H1 (cell line): Measurements from ENCODE around the gene NR2C2AP. TPM values are rescaled to one million over a fixed set of nuclear protein-coding genes. Genes with fewer than 3 reads are reported as not detected.

ENCODE experiments used
- CTCF ChIA-PET: fragments of 300-600 bp; sonication (Branson Sonifier 250); formaldehyde crosslinking; loops from one replicate; lab custom pipeline; 2021; ENCODE audit not compliant: partially characterized antibody; lab: Charles Lee
- POLR2A ChIA-PET: fragments of 300-600 bp; sonication (Branson Sonifier 250); formaldehyde crosslinking; loops from one replicate; lab custom pipeline; 2021; ENCODE audit warnings: inconsistent platforms; ENCODE audit not compliant: partially characterized antibody; lab: Charles Lee
- DNase-seq, 2 experiments: peaks; one replicate each; pipeline versions ENCODE4 v3.0.0 to v3.0.0-alpha.2; 2010 to 2022; ENCODE audit warnings: low spot score in 2 of 2, low read depth in 1 of 2, mixed read lengths in 1 of 2
- FAIRE-seq: peaks from 2 replicates; lab custom pipeline; 2011; peaks lifted over from hg19 to GRCh38; lab: Jason Lieb, UNC
- H2AFZ ChIP-seq: 2 replicates; pipeline ENCODE4 v1.8.1; 2012; ENCODE audit warnings: low read length, inconsistent platforms
- H2AK5ac ChIP-seq: 2 replicates; pipeline ENCODE4 v1.6.1; 2013; ENCODE audit warnings: low read depth, low read length
- H2BK120ac ChIP-seq: replicated peaks from 2 replicates; pipeline ENCODE3; 2013; ENCODE audit warnings: low read depth, low read length, inconsistent platforms
- H2BK12ac ChIP-seq: 2 replicates; pipeline ENCODE4 v1.6.1; 2013; ENCODE audit warnings: low read depth, low read length
- H2BK15ac ChIP-seq: 2 replicates; pipeline ENCODE4 v1.6.1; 2013; ENCODE audit warnings: low read length
- H2BK20ac ChIP-seq: 2 replicates; pipeline ENCODE4 v1.6.1; 2013; ENCODE audit warnings: low read length
- H2BK5ac ChIP-seq: 2 replicates; pipeline ENCODE4 v1.6.1; 2013; ENCODE audit warnings: low read depth, low read length
- H3K14ac ChIP-seq: 2 replicates; pipeline ENCODE4 v1.6.1; 2013; ENCODE audit warnings: inconsistent platforms; ENCODE audit not compliant: insufficient read length
- H3K18ac ChIP-seq: 2 replicates; pipeline ENCODE4 v1.6.1; 2013; ENCODE audit warnings: low read length; ENCODE audit errors: extremely low read depth
- H3K23ac ChIP-seq: 2 replicates; pipeline ENCODE4 v1.6.1; 2013; ENCODE audit warnings: inconsistent platforms; ENCODE audit not compliant: insufficient read length
- H3K23me2 ChIP-seq: 2 replicates; pipeline ENCODE4 v1.6.1; 2013; ENCODE audit warnings: low read depth, low read length
- H3K27ac ChIP-seq: 2 replicates; pipeline ENCODE4 v1.6.1; 2011; ENCODE audit warnings: low read depth, low read length, inconsistent platforms
- H3K27me3 ChIP-seq, 4 experiments: replicated peaks in 1 of 4; 1 replicate in 1 of 4; 2 replicates in 3 of 4; pipeline versions ENCODE4 v1.6.1 to v1.8.1; 2011 to 2013; ENCODE audit warnings: low read length in 3 of 4, mild to moderate bottlenecking in 3 of 4, inconsistent platforms in 2 of 4, mixed read lengths in 2 of 4, moderate library complexity in 1 of 4; ENCODE audit not compliant: control insufficient read depth in 3 of 4, insufficient read depth in 3 of 4; ENCODE audit errors: extremely low read depth in 1 of 4
- H3K36me3 ChIP-seq, 4 experiments: 2 replicates each; pipeline versions ENCODE4 v1.6.1 to v1.8.1; 2011 to 2013; ENCODE audit warnings: mild to moderate bottlenecking in 4 of 4, low read length in 3 of 4, moderate library complexity in 2 of 4, control low read depth in 1 of 4, inconsistent platforms in 1 of 4; ENCODE audit not compliant: insufficient read depth in 4 of 4, control insufficient read depth in 2 of 4
- H3K4ac ChIP-seq: replicated peaks from 2 replicates; pipeline ENCODE3; 2013; ENCODE audit warnings: low read length, low read depth, mixed read lengths, inconsistent platforms; ENCODE audit not compliant: insufficient read length
- H3K4me1 ChIP-seq, 4 experiments: replicated peaks in 1 of 4; 1 replicate in 1 of 4; 2 replicates in 3 of 4; pipeline versions ENCODE4 v1.6.1 to v1.8.1; 2011 to 2013; ENCODE audit warnings: low read length in 3 of 4, inconsistent platforms in 2 of 4, mixed read lengths in 1 of 4; ENCODE audit not compliant: insufficient read depth in 4 of 4, control insufficient read depth in 3 of 4
- H3K4me2 ChIP-seq, 2 experiments: 2 replicates each; pipeline versions ENCODE4 v1.6.1 to v1.8.1; 2011 to 2013; ENCODE audit warnings: low read depth in 2 of 2, low read length in 2 of 2, control low read depth in 1 of 2, inconsistent platforms in 1 of 2, mild to moderate bottlenecking in 1 of 2; ENCODE audit not compliant: insufficient read depth in 1 of 2
- H3K4me3 ChIP-seq, 4 experiments: fragments of 200-600, 300-600 bp in 1 of 4; sonication (generic), shearing (Covaris generic), sonication (Bioruptor Twin) in 1 of 4; 2 replicates each; pipeline versions ENCODE4 v1.5.1 to v1.8.1; 2011 to 2016; ENCODE audit warnings: low read length in 4 of 4, low read depth in 3 of 4, control low read depth in 2 of 4, inconsistent platforms in 2 of 4, mild to moderate bottlenecking in 2 of 4, mixed read lengths in 1 of 4, moderate library complexity in 1 of 4; ENCODE audit not compliant: insufficient read depth in 2 of 4; ENCODE audit errors: extremely low read depth in 1 of 4
- H3K56ac ChIP-seq: replicated peaks from 2 replicates; pipeline ENCODE3; 2013; ENCODE audit warnings: low read depth, mild to moderate bottlenecking, mixed read lengths, low read length, inconsistent platforms; ENCODE audit not compliant: insufficient read length
- H3K79me1 ChIP-seq: 2 replicates; pipeline ENCODE4 v1.6.1; 2013; ENCODE audit warnings: low read depth, low read length, control low read depth
- H3K79me2 ChIP-seq, 2 experiments: 2 replicates each; pipeline versions ENCODE4 v1.6.1 to v1.8.1; 2012 to 2013; ENCODE audit warnings: low read length in 2 of 2, mild to moderate bottlenecking in 2 of 2, inconsistent platforms in 1 of 2; ENCODE audit not compliant: insufficient read depth in 2 of 2, control insufficient read depth in 1 of 2
- H3K9ac ChIP-seq, 4 experiments: replicated peaks in 1 of 4; 1 replicate in 1 of 4; 2 replicates in 3 of 4; pipeline versions ENCODE4 v1.6.1 to v1.8.1; 2011 to 2013; ENCODE audit warnings: low read depth in 3 of 4, low read length in 3 of 4, control low read depth in 2 of 4, mild to moderate bottlenecking in 2 of 4, moderate library complexity in 2 of 4, inconsistent platforms in 1 of 4; ENCODE audit errors: extremely low read depth in 1 of 4
- H3K9me3 ChIP-seq, 2 experiments: 2 replicates each; pipeline versions ENCODE4 v1.6.1 to v1.8.1; 2012 to 2013; ENCODE audit warnings: mild to moderate bottlenecking in 2 of 2, moderate library complexity in 2 of 2, control low read depth in 1 of 2, inconsistent platforms in 1 of 2, low read depth in 1 of 2, low read length in 1 of 2, mixed read lengths in 1 of 2; ENCODE audit not compliant: insufficient read depth in 2 of 2
- H4K20me1 ChIP-seq, 2 experiments: replicated peaks in 1 of 2; 2 replicates each; pipeline versions ENCODE3 to v1.8.1; 2011 to 2013; ENCODE audit warnings: inconsistent platforms in 2 of 2, low read length in 2 of 2, mild to moderate bottlenecking in 1 of 2; ENCODE audit not compliant: insufficient read depth in 2 of 2, control insufficient read depth in 1 of 2
- H4K5ac ChIP-seq: 2 replicates; pipeline ENCODE4 v1.6.1; 2013; ENCODE audit warnings: low read length, low read depth, mixed read lengths, inconsistent platforms; ENCODE audit not compliant: insufficient read length
- H4K8ac ChIP-seq: 2 replicates; pipeline ENCODE4 v1.8.0; 2013; ENCODE audit warnings: mild to moderate bottlenecking, moderate library complexity, low read length, inconsistent platforms; ENCODE audit not compliant: insufficient read depth; ENCODE audit errors: extremely low read depth
- H4K91ac ChIP-seq: replicated peaks from 2 replicates; pipeline ENCODE3; 2013; ENCODE audit warnings: low read length, mixed read lengths, inconsistent platforms; ENCODE audit not compliant: insufficient read length
- CBX5 ChIP-seq: fragments of 300-800, 300-1000 bp; sonication (generic); IDR thresholded peaks from 2 replicates; pipeline ENCODE4 v1.7.1; 2016; ENCODE audit warnings: antibody characterized with exemption, low read length, low read depth
- CREB1 ChIP-seq: IDR thresholded peaks from 2 replicates; pipeline ENCODE4 v1.6.1; 2012; ENCODE audit warnings: inconsistent platforms
- JUND ChIP-seq: IDR thresholded peaks from 2 replicates; pipeline ENCODE4 v1.6.1; 2011; ENCODE audit warnings: mild to moderate bottlenecking, improper control_type of control experiment, low read length
- KDM4A ChIP-seq: IDR thresholded peaks from one replicate; pipeline ENCODE4 v1.7.1; 2012; ENCODE audit warnings: low read depth, mild to moderate bottlenecking, moderate library complexity, low read length, inconsistent platforms; ENCODE audit not compliant: severe bottlenecking
- KDM5A ChIP-seq: fragments of 200-600 bp; IDR thresholded peaks from 2 replicates; pipeline ENCODE4 v1.7.1; 2012; ENCODE audit warnings: mild to moderate bottlenecking, low read length, inconsistent platforms, mixed read lengths
- MAFK ChIP-seq: IDR thresholded peaks from 2 replicates; pipeline ENCODE4 v1.6.1; 2012; ENCODE audit warnings: low read depth, mild to moderate bottlenecking, improper control_type of control experiment, low read length
- POU5F1 ChIP-seq: IDR thresholded peaks from 2 replicates; pipeline ENCODE4 v1.6.1; 2011; ENCODE audit warnings: low read depth, mild to moderate bottlenecking, low read length, moderate library complexity
- YY1 ChIP-seq: IDR thresholded peaks from 2 replicates; pipeline ENCODE4 v1.6.1; 2011; ENCODE audit warnings: low read depth, mild to moderate bottlenecking, low read length
- WGBS, 2 experiments: shearing (Covaris generic) in 1 of 2; methylation state at CpG; one replicate each; pipeline versions ENCODE4 v1.1.6 to v1.1.7; 2013 to 2015; ENCODE audit warnings: low lambda C conversion rate in 2 of 2, mixed read lengths in 2 of 2, inconsistent platforms in 1 of 2, low coverage in 1 of 2, missing lambda C conversion rate in 1 of 2; ENCODE audit not compliant: insufficient replicate concordance in 2 of 2, insufficient coverage in 1 of 2, insufficient read length in 1 of 2; ENCODE audit errors: extremely low coverage in 1 of 2, missing lambda C conversion rate in 1 of 2; 5-methylcytosine and 5-hydroxymethylcytosine counted together
- polyA plus RNA-seq, 7 experiments: library from polyadenylated mRNA; depleted of rRNA in 3 of 7; stranded (reverse) in 5 of 7; unstranded in 2 of 7; fragments of >200 nt in 5 of 7; fragments of 200-250 nt in 2 of 7; gene quantifications; 1 replicate in 5 of 7; 2 replicates in 1 of 7; 4 replicates in 1 of 7; pipeline versions ENCODE4 v1.2.1 to v1.2.3, GENCODE V29; 2011 to 2013; ENCODE audit warnings: missing spikeins in 2 of 7, mixed read lengths in 2 of 7
- total RNA-seq: library from RNA; stranded (reverse); fragmentation: NEBNext Ultra II Directional; extraction: Animal tissue kit (Norgen Biotek cat#: 25700); gene quantifications from 2 replicates; pipeline ENCODE4 v1.2.1, GENCODE V29; 2021

NR2C2AP gene
- total and polyA plus RNA-seq, 2 of the 8 experiments (the other 6 are each of a cell fraction or from before 2014, with no cell fraction given) = 16.4 to 20.5 TPM

DNA sequence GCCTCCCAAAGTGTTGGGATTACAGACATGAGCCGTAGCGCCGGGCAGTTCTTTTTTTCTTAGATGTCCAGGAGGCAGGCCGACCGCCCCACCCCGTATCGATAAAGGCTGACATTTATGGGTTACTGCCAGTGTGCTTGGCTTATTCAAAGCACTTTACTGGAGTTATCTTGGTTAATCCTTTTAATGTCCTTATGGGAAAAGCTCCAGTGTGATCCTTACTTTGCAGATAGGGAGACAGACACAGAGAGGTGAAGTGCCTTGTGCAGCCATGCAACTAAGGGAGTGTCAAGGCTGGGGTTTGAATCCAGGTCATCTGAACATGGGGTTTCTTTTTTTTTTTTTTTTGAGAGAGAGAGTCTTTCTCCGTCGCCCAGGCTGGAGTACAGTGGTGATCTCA, 27.8 kb upstream of the NR2C2AP start:
- Histone ChIP-seq H3K27me3 (no peaks in the 10 kb centered on the region; a peak in 1 of 7 replicates), H2AK5ac (no peak overlapping the region), H3K27ac (no peak overlapping the region), H3K36me3 (no peaks in the 10 kb centered on the region), H3K18ac (no peak overlapping the region), H2AFZ (no peak overlapping the region), H4K8ac (no peak overlapping the region), H4K91ac (no peak overlapping the region), H3K4me2 (no peak overlapping the region), H3K23ac (no peak overlapping the region), H3K79me1 (no peaks in the 10 kb centered on the region), H3K4me1 (peaks cover 0 to 3% (median 2%) of the 10 kb centered on the region in 4 experiments; a peak in 3 of 7 replicates), H3K23me2 (no peaks in the 10 kb centered on the region), H3K4me3 (no peak overlapping the region), H2BK12ac (no peak overlapping the region), H4K5ac (no peak overlapping the region), H3K14ac (no peak overlapping the region), H3K9me3 (peaks cover 7 to 13% of the 10 kb centered on the region in 2 experiments), H2BK20ac (no peak overlapping the region), H4K20me1 (no peaks in the 10 kb centered on the region), H3K4ac (no peak overlapping the region), H2BK5ac (no peak overlapping the region), H2BK120ac (no peak overlapping the region), H2BK15ac (no peak overlapping the region), H3K79me2 (no peaks in the 10 kb centered on the region), H3K9ac (no peak overlapping the region), H3K56ac (no peak overlapping the region)
- POLR2A ChIA-PET = interaction anchor here (0.7 to 1.9 kb wide), 2 partner anchors 38 to 107 kb away, joined by 3 to 5 read pairs; no protein-coding TSS in a partner anchor
- WGBS, 2 experiments = 96% methylated on average over 7 of the region's 9 CpGs; no CpG with 5 or more reads in 1 of the 2 experiments
- FAIRE-seq = no peak
- CTCF ChIA-PET = interaction anchor here (0.6 to 1.8 kb wide), 3 partner anchors 10 to 28 kb away, joined by 3 to 6 read pairs (median 4); partner anchors contain the start of gene NR2C2AP
- no peak for DNase-seq
- TF ChIP-seq CREB1 (no peak), JUND (no peak), KDM4A (no peak), CBX5 (no peak), YY1 (no peak), POU5F1 (no peak), MAFK (no peak), KDM5A (no peak)
